NCI-H748 (cell line): Measurements from ENCODE around the gene TRIM61.
"Not testable (repeated sequence)": the region's sequence is repeated elsewhere in the genome, so short reads cannot be mapped to it uniquely, and the experiment has no call there.

Experiments
- DNase-seq: peaks from one replicate; lab custom pipeline; 2025; ENCODE audit not compliant: unreplicated experiment; lab: John Stamatoyannopoulos, UW

The TRIM61 gene

GRCh38 chr4:164956766-164957643 is 20.5 kb downstream of the TRIM61 start:
- DNase-seq, result peak; percentile 92

- DNase-seq, result no peak
Measured at GRCh38 chr4:164955107-164955805, 22.2 kb downstream of the TRIM61 start.

GRCh38 chr4:164952551-164952950 is 24.9 kb downstream of the TRIM61 start:
- DNase-seq, result peak; percentile 8

GRCh38 chr4:164949448-164950143 is 27.9 kb downstream of the TRIM61 start:
- DNase-seq, result peak; percentile 13

- no peak for DNase-seq
Measured at GRCh38 chr4:164948975-164949374, 28.5 kb downstream of the TRIM61 start.

GRCh38 chr4:164948006-164948405 is 29.5 kb downstream of the TRIM61 start:
- not testable (repeated sequence) for DNase-seq

- DNase-seq, result no peak
Measured at GRCh38 chr4:164946810-164947209, 30.6 kb downstream of the TRIM61 start.

GRCh38 chr4:164945146-164945545 is 32.3 kb downstream of the TRIM61 start:
- no peak for DNase-seq

- DNase-seq, result no peak
Measured at GRCh38 chr4:164943192-164943591, 34.3 kb downstream of the TRIM61 start.

GRCh38 chr4:164937576-164938270 is 39.7 kb downstream of the TRIM61 start:
- peak; percentile 25 for DNase-seq

- DNase-seq, result not testable (repeated sequence)
Measured at GRCh38 chr4:164935865-164936606, 41.4 kb downstream of the TRIM61 start.

- DNase-seq, result peak; percentile 73
Measured at GRCh38 chr4:164935363-164935762, 42.1 kb downstream of the TRIM61 start.

GRCh38 chr4:164933244-164933643 is 44.2 kb downstream of the TRIM61 start:
- DNase-seq, result no peak

GRCh38 chr4:164931551-164932324 is 45.7 kb downstream of the TRIM61 start:
- no peak for DNase-seq

GRCh38 chr4:164930647-164931046 is 46.8 kb downstream of the TRIM61 start:
- DNase-seq, result no peak

GRCh38 chr4:164927101-164927500 is 50.4 kb downstream of the TRIM61 start:
- not testable (repeated sequence) for DNase-seq

- no peak for DNase-seq
Measured at GRCh38 chr4:164926301-164926700, 51.2 kb downstream of the TRIM61 start.

- no peak for DNase-seq
Measured at GRCh38 chr4:164924670-164925238, 52.7 kb downstream of the TRIM61 start.

- DNase-seq, result no peak
Measured at GRCh38 chr4:164918956-164919355, 58.5 kb downstream of the TRIM61 start.
